Measurements from ENCODE around the gene SIVA1.
A peak's percentile ranks its signal among the peaks of the same experiment; 100 is the strongest.
"Not testable (repeated sequence)": the region's sequence is repeated elsewhere in the genome, so short reads cannot be mapped to it uniquely, and the experiment has no call there.

SIVA1 gene

DNA sequence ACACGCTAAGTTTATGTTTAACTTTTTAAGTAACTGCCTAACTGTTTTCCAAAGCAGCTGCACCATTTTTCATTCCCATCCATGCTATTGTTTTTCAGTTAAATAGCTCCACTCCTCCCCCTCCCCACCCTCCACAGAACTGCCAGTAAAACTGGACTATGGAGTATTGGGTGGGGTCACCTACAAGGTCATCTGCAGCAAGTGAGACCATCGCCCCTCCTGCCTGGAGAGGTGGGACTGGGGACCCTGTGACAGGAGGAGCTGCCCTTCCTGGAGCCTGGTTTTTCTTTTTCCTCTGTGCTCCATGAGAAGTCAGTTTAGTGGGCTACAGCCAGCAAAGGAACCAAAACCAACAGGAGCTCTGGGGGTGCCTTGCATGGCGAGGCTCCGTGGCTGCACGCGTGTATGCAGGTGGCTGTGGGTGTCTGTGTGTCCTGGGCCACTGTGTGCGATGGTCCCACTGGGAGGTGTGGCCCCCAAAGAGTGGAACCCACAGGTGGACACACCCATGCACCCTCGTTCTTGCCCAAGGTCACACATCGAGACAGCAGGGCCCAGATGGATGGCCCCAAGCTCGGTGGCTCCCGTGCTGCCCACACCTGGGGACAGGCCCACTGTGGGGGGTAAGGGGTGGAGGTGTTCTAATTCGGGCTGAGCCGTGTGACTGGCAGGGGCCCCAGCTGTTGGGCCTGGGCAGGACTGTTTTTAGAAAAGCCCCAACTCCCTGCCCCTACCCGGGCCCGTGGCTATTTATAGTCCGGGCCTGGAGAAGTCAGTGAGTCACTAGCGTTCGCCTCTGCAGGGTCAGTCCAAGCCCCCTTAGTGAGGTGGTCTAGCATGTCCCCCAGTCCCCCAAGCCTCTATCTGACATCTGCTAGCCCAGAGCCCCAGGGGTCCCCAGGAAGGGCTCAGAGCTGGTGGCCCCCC, 31.2 kb upstream of the SIVA1 start:
- no peak for DNase-seq

DNA sequence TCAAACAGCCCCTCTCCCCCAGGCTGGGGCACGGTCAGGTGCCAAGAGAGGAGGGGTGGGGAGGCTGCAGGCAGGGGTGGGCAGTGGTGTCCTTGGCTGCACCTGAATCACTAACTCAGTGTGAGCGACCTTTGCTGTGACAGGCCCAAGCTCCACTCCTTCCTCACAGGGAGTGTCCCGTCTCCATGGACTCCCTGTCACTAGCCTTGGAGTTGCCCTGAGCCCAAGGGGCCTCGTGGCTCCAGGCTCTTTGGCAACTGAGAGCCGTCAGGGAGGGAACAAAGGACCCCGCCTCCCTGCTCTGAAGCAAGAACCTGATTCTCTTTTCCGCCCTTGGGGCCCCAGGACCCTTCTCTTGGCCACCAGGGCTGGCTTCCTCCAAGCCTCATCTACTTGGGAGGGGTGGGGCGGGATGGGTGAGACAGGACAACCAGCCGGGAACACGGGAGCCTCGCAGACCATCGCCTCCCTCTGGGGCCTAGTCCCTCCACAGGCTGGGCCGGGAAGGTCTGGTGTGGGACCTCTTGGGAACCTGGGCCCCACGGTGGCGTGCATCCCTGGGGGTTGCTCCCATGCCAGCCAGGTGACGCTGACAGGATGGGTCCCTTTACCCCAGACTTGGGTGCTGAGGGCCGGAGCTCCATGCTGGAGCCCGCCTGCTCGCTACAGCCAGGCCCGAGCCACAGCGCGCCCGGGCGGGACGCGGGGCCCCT, 29.9 kb upstream of the SIVA1 start:
- DNase-seq: no peak

DNA sequence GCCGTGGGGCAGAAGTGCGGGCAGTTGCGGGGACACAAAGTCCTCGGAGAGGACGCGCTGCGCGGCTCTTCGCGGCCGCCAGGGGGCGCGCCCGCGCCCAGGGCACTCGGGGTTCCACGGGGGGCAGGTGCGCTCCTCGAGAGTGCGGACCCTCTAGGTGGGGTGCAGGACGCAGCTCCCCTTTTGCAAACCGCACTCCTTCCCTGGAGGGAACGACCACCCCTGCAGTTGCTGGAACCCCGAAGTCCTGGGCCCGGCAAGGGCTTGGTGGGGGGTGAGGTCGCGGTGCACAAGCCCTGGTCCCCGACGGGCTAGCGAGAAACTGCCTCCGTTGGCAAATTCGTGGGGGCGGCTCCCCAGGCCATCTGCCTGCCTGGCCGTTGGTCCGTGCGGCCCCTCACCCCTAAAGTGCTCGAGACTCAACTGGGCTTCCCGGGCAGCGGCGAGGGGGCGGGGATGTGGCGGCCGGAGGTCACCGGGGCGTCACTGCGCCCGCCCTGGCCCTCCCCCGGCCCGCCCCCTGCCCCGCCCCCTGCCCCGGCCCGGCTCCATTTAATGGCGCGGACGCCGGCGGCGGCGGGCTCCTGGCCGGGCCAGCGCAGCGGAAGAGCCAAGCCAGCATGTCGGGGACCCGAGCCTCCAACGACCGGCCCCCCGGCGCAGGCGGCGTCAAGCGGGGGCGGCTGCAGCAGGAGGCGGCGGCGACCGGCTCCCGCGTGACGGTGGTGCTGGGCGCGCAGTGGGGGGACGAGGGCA, 29.1 kb upstream of the SIVA1 start, which contains the start of gene ADSS1:
ADSS1 (plus strand) TSS at position 579 of the 756 bp plus-strand sequence; CDS start at position 621, 42 bp downstream.
- DNase-seq: peak; percentile 41

DNA sequence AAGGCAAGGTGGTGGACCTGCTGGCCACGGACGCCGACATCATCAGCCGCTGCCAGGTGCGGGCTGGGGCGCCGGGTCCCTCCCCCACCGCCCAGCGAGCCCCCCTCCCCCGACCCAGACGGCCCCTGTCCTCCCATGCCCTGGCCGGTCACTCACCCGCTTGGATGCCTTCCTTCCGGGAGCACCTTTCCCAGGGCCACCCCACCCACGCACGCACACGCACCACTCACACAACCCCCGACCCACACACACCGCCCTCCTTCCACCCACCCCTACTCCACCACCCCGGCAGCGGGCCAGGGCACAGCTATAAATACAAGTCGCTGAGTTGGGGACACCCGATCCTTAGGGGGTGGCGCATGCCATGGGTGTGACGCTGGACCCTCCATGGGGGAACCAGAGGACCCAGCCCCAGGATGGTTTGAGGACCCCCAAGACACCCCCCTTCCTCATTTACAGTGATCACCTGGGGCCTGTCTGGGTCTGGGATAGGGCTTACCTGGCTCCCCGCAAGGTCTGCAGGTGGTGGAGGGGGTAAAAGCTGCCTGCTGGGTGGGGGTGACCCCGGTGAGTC, 28.5 kb upstream of the SIVA1 start:
- DNase-seq: no peak

DNA sequence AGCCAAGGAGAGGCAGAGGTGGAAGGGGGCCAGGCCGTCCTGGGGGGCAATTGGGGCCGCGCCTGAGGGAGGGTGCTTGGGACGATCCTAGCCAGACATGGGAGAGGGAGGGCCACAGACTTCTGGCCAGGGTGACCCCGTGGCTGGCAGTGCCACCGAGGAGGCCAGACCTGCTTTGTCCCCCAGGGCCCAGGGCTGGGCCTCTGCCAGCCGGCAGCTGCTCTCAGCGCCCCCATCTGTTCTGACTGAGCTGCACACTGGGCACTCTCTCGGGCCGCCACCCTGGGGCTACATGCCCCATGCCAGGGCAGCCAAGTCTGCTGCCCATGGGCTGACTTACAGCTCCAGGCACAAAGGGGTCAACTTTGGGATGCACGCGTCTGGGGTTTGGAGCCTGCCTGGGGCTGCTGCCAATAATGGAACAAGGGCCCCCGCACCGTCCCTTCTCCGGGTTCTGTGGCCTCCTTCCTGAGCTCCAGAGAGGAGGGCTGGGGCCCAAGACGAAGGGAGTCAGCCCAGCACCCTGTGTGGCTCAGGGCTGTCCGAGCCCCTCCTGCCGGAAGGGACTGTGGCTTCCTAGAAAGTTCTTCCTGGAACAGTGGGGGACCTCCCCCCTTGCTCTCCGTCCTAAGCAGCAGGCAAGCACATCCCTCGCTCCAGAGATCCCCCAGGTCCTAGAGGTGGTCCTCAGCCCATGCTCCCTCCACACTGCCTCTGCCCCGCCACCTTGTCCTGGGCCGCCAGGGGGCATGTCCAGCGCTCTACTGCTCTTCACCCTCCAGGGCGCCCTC, 27.8 kb upstream of the SIVA1 start:
- DNase-seq: no peak

DNA sequence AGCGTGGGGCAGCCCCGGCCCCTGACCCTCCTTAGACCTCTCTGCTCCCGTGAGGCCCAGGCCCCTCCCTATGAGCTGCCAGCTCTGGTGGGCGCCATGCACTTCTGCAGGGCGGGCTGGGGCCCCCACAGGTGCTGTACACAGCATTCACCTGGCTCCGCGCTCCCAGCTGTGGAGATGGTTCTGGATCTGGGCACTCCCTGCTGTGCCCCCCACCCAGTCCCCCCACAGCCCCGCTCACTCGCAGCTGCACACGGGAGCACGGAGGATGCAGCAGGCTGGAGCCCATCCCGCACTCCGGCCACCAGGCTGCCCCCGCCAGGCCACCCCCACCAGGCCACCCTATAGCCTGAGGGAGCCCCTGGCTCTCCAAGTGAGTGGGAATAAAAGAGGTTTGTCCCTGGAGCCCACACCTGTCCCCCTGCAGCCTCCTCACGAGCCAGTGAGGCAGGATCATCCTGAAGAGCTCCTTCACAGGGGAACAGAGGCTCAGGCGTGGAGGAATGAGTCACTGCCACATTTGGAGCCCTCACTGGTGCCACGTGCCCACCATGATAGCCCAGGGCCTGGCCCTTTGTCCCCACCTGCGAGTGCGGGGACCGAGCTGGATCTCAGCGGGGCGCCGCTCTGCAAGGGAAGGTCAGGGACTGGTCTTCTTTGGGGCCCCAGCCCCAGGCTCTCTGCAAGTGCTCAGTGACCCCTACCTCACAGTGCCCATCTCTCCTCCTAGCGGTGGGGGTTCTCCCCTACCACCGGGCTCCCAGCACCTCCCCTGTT, 27.0 kb upstream of the SIVA1 start:
- DNase-seq: no peak

DNA sequence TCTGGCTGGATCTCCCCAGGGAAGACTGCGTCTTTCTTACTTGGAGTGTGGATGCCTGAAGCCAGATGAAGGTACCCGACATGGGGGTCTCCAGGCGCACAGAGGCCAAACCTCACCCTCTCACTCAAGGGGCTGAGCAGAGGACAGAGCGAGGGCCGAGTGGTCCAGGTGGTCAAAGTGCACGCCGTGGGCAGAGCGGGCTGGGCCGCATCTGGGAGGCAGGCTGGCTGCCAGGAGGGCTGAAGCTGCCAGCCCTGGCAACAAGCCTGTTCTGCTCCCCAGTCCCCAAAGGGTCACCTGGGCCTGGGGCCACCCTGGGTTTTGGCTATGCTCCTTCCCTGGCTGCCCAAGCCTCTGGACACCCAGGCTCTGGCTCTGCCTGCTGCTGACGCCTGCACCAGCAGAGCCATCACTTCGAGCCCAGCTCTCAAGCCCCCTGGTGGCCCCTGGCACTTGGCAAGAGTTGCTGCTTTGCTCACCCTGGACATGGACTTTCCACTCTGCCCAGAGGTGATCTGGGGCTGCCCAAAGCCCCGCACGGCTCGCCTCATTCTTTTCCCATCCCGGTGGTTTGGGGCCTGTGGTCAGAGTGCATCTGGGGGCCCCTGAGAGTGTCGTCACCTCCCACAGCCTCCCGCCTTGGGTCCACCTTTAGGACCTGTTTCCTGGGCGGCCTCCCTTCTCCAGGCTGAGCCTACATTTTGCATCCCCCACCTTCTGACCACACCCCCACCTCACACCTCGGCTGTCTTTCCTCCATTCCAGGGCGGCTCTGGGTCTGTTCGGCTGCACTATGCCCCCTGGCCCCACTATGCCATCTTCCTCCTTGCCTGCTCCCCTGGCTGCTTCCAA, 26.1 kb upstream of the SIVA1 start:
- DNase-seq: no peak

DNA sequence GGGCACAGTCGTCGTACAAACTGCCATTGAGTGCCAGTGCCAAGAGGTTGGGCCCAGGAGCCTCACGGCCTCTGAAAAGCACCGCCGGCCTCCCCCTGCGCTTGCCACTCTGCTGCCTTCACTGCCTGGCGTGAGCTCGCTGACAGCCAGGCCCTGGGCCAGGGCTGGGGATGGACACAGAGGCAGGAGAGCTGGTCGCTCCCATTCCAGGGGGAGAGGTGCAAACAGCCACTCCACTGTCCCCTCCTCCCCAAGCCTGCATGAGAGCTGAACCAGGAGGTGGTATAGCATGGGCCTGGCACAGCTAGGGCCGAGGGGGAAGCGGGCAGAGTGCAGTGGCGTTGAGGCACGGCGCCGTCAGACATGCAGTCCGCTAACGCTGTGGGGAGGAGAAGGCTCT, 24.3 kb upstream of the SIVA1 start:
- DNase-seq: no peak

DNA sequence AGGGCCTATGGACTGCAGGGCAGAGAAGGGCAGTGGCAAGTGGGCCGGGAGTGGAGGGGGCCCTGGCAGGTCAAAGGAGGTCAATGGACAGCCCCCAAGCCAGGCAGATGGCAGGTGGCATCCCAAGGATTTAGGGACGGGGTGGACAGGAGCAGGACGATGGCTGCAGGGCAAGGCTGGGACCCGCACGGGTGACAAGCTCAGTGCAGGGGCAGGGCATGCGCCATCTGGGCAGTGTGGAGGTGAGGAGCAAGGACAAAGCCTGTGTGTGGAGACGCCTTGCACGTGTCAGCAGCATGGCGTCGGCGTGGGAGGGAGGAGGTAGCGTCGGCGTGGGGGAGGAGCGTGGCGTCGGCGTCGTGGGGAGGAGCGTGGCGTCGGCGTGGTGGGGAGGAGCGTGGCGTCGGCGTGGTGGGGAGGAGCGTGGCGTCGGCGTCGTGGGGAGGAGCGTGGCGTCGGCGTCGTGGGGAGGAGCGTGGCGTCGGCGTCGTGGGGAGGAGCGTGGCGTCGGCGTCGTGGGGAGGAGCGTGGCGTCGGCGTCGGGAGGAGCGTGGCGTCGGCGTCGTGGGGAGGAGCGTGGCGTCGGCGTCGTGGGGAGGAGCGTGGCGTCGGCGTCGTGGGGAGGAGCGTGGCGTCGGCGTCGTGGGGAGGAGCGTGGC, 23.6 kb upstream of the SIVA1 start:
- DNase-seq: not testable (repeated sequence)

DNA sequence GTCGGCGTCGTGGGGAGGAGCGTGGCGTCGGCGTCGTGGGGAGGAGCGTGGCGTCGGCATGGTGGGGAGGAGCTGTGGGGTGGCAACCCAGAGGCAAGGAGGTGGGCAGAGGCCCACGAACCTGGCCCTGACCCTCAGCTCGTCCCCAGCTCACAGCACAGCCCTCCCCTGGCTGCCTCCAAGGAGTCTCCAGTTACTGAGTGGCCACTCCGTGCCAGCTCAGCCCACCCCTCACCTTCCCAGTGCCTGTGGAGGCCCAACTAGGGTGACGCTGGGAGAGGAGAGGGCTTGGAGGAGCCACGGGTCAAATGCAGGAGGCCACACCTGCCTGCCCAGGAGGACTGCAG, 23.1 kb upstream of the SIVA1 start:
- DNase-seq: no peak

DNA sequence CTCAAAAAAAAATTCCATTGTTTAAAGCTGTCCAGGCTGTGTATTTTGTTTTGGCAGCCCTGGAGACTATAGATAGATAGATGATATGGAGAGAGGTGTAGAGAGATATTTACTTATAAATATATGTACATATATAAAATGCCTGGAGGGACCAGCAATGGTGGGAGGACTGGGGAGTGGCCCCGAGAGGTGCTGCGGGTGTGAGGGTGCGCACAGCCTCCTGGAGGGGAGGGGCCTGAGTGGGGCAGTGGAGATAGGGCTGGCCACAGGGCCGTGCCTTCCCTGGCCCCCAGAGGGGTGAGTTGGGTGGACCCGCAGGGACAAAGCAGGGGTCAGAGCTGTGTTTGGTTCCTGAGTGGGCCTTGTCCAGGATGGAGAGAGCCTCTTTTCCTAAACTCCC, 22.5 kb upstream of the SIVA1 start:
- no peak for DNase-seq

DNA sequence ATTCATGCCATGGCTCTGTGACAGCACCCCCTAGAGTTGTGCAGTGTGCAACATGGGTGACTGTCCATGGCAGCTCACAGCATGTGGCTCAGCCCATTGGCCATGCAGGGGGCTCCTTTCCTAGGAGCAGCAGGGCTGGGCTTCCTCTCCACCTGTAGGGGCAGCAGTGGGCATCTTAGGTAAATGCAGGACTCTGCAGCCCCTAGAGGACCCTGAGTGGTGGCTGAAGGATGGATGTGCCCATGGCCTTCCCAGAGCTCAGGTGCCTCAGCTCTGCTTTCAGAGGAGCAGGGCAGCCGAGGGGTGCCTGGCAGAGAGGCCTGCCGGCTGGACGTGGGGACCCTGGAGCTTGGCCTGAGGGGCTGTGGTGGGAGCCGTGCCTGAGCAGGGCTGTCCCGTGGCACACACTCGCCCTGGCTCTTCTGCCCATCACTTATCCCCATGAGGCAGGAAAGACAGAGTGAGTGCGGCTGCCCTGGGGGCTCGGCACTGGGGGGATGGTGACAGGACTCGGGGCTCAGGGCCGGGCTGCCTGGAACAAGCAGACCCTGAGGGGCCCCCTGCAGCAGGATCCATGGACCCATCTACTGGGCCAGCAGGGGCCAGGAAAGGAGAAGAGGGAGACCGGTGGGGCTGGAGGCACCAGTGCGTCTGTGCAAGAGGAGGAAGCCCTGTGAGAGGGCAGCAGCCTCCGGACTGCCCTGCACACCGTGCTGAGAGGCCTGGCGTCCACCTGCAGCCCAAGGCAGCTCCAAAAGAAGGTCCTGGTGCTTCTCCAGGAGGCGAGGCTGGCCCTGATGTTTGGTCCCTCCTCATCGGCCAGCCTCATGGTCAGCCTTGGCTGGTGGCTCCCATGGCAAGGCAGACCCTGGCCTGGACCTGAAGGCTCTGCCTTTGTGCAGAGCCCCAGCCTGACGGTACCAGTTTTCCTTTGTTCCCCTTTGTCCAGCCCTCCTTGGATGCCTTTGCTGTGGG, 21.3 kb upstream of the SIVA1 start:
- DNase-seq: no peak

DNA sequence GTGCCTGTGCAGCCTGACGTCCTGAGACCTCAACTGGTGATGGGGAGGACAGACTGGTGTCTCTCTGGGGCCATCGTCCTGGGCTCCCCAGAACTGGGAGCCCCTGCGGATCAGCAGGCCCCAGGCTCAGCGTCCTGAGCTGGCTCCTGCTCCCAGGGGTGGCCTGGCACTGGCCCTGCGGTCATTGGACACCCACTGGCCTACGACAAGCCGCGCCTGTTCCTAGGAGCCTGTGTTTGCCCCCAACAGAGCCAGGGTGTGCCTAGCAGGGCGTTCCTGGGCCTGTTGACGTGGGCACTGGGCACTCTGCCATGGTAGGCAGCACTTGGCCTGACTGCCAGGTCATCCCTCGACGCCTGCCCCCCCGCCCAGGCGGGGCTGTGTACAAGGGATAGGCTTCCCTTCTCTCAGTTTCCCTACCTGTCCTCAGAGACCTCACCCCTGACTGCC, 20.6 kb upstream of the SIVA1 start:
- DNase-seq: no peak

DNA sequence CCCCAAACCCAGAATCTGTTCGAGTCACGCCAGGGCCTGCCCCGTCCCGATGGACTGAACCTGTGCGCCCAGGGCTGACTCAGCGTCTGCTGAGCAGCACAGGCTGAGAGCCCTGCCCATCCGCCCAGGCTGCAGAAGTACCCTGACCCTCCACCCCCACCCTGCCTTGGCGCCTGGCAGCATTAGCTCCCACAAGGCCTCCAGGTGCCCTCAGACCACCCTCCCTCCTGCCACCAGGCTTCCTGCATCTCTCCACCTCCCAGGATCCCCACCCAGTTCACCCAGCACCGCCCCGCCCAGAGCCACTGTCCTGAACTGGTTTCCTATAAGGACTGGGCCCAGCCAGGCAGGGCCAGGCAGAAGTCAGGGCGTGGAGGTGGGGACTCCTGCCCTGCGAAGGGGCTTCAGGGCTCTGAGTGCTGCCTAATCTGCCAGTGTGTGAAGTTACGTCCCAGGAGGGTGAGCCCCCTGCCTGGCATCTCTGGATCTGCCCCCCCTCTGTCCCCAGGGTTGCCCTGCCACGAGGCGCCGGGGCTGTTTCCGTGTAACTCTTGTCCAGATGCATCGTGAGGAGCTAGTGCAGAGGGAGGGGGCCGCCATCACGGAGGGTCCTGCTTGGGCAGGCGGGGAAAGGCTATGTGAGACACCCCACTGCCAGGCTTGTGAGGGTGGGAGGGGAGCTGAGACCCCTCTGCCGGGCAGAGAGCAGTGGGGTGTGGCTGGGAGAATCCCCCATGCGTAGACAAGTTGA, 19.8 kb upstream of the SIVA1 start:
- no peak for DNase-seq

DNA sequence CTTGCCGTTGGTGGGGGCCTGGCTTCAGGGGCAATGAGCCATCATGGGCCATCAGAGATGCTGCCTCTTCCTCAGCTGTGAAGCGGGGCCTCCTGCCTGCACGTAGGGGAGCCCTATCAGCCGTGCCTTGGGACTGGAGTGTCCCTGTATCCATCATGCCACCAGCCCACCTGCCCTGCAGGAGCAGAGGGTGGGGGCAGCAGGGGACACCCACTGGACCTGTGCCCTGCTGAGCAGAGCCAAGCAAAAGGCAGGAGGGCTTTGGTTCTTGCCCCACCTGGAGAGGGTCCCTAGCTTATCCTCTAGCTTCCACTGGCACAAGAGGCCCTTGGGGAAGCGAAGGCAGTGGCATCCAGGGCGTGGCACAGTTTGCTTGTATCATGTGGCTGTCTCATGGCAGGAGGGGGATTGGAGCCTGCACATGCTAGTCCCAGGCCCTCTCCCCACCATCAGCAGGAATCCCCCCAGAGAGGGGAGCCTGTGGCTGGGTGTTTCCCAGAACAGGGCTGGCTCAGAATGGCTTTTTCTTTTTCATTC, 18.8 kb upstream of the SIVA1 start:
- no peak for DNase-seq

DNA sequence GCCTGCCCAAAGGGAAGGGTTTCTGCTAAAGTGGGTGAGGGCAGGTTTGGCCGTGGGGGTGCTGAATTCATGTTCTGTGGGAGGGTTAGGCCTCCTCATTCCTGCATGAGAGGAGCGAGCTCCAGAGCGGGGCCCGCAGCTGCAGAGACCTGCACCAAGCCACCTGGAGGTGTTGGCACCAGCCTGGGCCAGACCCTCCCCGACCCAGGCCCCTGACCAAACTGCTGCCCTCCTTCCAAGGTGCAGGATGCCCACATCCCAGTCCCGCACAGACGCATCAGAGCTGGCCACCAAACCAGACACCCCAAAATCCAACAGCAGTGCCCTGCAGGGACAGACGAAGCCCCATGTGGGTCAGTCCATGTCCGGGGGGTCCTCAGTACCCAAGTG, 18.4 kb upstream of the SIVA1 start:
- DNase-seq: no peak

DNA sequence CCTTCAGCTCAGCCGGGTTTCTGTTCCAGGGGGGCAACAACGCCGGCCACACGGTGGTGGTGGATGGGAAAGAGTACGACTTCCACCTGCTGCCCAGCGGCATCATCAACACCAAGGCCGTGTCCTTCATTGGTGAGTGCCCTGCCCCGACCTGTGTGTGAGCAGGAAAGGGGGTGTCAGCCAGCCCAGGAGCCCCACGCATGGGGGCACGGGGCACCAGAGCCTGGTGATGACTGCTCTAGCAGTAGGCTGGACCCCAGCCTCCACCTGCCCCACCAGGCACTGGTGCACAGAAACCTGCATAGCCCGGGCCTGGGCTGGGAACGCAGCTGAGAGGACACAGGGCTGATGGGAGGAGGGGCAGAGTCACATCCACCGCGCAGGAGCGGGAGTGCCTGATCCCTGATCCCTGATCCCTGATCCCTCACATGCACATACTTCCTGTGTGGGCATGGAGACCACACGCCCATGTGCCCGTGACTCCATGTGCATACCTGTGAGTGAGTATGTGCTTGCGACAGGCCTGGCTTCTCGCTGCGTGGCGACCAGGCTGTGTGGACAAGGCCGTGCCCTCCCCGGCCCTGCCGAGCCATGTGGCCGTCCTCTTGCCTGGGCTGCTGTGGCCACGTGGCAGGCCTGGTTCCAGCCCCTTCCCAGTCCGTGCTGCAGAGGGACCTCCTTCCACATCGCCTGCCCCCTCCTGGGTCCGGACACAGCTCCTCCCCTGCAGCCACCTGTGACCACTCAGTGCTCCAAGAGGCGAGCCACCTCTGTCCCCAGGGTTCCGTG, 17.8 kb upstream of the SIVA1 start:
- DNase-seq: no peak

Measured in NCI-H510A treated with DMSO at 0.1 percent for 48 hours (cell line).